Measurements from ENCODE around the gene CD200R1L. TPM values are rescaled to one million over a fixed set of nuclear protein-coding genes. Genes with fewer than 3 reads are reported as not detected.
A peak's percentile ranks its signal among the peaks of the same experiment; 100 is the strongest.

The CD200R1L gene
- total RNA-seq, 4 donors from 2014 or later = not detected

DNA sequence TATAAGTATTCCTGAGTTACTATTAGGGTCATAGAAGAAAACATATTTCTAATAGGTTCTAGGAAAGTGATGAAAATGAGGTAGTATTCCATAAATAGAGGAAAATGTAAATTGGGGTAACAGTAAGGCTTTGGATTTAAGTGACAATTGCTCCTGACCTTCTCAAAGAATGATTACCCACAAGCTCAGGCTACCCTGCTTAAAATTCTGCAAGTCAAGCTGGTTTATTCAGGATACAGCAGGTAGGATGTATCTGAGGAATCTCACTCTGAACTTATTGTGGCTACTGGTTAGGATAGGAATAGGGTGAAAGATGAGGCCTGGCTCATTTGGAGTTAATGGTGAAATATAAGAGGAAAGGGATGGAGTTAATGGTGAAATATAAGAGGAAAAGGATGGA lies 67.7 kb downstream of the CD200R1L start:
- Histone ChIP-seq H3K36me3 (no peaks in the 10 kb centered on the region), H3K27me3 (no peaks in the 10 kb centered on the region), H3K4me3 (no peak overlapping the region), H3K4me1 (peaks cover 0 to 23% (median 4%) of the 10 kb centered on the region in 4 donors), H3K27ac (peak overlapping the region in 2 of 4 donors; percentile 18 to 25), H3K9me3 (no peaks in the 10 kb centered on the region)
- intact Hi-C loops (cut with DNase I; ENCODE audit: low total_unique reads) (no loop called here), in situ Hi-C loops (cut with MboI; ENCODE audit: low pct_ligation_motif_present in 1 of 4, low pct_unique_long_range_greater_than_20kb in 1 of 4, low sequenced_read_pairs in 3 of 4) (no loop called here)
- TF ChIP-seq POLR2A (IDR thresholded peaks at IDR 0.05) (no peak), POLR2AphosphoS5 (IDR thresholded peaks at IDR 0.05) (no peak), EP300 (IDR thresholded peaks at IDR 0.05; ENCODE audit: low read depth) (no peak)
- TF ChIP-seq, protein P1, sequence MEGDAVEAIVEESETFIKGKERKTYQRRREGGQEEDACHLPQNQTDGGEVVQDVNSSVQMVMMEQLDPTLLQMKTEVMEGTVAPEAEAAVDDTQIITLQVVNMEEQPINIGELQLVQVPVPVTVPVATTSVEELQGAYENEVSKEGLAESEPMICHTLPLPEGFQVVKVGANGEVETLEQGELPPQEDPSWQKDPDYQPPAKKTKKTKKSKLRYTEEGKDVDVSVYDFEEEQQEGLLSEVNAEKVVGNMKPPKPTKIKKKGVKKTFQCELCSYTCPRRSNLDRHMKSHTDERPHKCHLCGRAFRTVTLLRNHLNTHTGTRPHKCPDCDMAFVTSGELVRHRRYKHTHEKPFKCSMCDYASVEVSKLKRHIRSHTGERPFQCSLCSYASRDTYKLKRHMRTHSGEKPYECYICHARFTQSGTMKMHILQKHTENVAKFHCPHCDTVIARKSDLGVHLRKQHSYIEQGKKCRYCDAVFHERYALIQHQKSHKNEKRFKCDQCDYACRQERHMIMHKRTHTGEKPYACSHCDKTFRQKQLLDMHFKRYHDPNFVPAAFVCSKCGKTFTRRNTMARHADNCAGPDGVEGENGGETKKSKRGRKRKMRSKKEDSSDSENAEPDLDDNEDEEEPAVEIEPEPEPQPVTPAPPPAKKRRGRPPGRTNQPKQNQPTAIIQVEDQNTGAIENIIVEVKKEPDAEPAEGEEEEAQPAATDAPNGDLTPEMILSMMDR (IDR thresholded peaks at IDR 0.05) = no peak
- no peak for DNase-seq

DNA sequence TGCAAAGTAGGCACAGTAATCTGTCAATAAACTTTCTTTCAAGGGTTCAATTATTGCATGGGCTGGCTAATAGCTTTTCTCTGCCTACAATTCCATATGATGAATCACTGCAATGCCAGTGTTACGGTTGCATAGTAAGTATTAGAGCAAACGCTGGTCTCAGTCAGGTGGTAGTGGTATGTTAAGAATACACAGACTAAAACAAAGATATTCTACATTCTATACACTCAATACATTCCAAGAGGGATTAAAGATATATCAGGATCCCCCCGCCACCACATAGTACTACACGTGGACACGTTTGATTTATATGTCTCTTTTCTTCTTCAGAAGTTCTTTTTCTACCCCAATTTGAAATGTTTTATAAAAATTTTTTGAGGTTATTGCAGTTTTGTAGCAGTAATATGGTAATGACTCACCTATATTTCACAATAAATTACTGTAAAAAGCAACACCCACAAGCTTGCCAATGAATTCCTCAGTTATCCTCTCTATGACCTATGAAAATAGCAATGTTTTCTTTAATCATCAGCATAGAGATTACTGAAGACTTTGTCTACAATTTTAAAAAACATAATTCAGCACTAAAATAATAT lies 68.2 kb downstream of the CD200R1L start:
- intact Hi-C loops (cut with DNase I; ENCODE audit: low total_unique reads) = no loop called here
- in situ Hi-C loops (cut with MboI; ENCODE audit: low pct_ligation_motif_present in 1 of 4, low pct_unique_long_range_greater_than_20kb in 1 of 4, low sequenced_read_pairs in 3 of 4) = no loop called here
- WGBS, 2 donors (ENCODE audit: low coverage in 1 of 2) = 87 to 97% methylated on average over 4 to 5 of the region's 5 CpGs
- Histone ChIP-seq H3K27me3 (no peaks in the 10 kb centered on the region), H3K27ac (peak overlapping the region in 1 of 4 donors; percentile 25), H3K36me3 (no peaks in the 10 kb centered on the region), H3K4me1 (peaks cover 0 to 27% (median 6%) of the 10 kb centered on the region in 4 donors), H3K9me3 (no peaks in the 10 kb centered on the region), H3K4me3 (no peak overlapping the region)
- DNase-seq = no peak
- TF ChIP-seq, protein P1 (IDR thresholded peaks at IDR 0.05) = no peak
- TF ChIP-seq EP300 (IDR thresholded peaks at IDR 0.05; ENCODE audit: low read depth) = no peak
- no peak for TF ChIP-seq POLR2A (IDR thresholded peaks at IDR 0.05)
- TF ChIP-seq POLR2AphosphoS5 (IDR thresholded peaks at IDR 0.05) = no peak

DNA sequence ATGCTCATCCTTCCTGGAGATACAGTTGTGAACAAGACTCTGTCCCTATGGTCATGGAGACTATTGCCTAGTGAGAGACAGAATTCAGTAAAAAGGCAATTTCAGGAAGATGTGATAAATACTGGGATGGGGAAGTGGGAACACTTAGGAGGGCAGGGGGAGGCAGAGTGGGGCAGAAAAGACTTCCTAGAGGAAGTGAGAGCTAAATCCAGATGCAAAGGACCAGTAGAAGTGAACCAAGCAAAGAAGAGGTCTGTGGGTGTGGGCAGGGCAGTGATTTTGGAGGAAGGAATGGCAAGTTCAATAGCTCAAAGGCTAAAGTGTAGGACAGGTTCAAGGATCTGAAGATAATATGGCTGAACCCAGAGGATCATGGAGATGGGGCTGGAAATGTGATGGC lies 68.9 kb downstream of the CD200R1L start:
- in situ Hi-C loops (cut with MboI; ENCODE audit: low pct_ligation_motif_present in 1 of 4, low pct_unique_long_range_greater_than_20kb in 1 of 4, low sequenced_read_pairs in 3 of 4) = no loop called here

DNA sequence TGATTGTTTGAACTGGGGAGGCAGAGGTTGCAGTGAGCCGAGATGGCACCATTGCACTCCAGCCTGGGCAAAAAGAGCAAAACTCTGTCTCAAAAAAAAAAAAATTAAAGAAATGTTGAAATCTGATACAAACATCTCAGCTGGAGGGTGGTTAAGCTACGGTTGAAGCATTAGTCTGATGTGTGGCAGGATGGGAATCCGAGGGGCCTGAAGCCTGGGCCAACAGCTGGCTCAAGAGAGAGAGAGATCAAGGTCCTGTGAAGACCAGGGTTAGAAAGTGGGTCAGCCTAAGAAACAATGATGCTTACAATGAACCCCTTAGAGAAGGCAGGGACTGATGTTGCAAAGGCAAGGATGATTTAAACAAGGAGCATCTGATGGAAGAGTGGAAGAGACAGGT lies 69.8 kb downstream of the CD200R1L start:
- intact Hi-C loops (cut with DNase I; ENCODE audit: low total_unique reads) = no loop called here
- WGBS, 2 donors (ENCODE audit: low coverage in 1 of 2) = 84% methylated on average over 3 of the region's 3 CpGs; no CpG with 5 or more reads in 1 of the 2 donors

More for the DNA sequence above, 68.9 kb downstream of the CD200R1L start:
- no peak overlapping the region for H3K4me3 ChIP-seq
- no peaks in the 10 kb centered on the region for H3K27me3 ChIP-seq
- no peak overlapping the region for H3K27ac ChIP-seq
- intact Hi-C loops (cut with DNase I; ENCODE audit: low total_unique reads) = no loop called here
- H3K9me3 ChIP-seq = no peaks in the 10 kb centered on the region
- H3K4me1 ChIP-seq = peaks cover 0 to 27% (median 6%) of the 10 kb centered on the region in 4 donors
- no peak for DNase-seq
- H3K36me3 ChIP-seq = no peaks in the 10 kb centered on the region
- no peak for TF ChIP-seq EP300 (IDR thresholded peaks at IDR 0.05; ENCODE audit: low read depth)
- TF ChIP-seq, protein P1 (IDR thresholded peaks at IDR 0.05) = no peak
- no peak for TF ChIP-seq POLR2A (IDR thresholded peaks at IDR 0.05)
- no peak for TF ChIP-seq POLR2AphosphoS5 (IDR thresholded peaks at IDR 0.05)

More for the DNA sequence above, 69.8 kb downstream of the CD200R1L start:
- Histone ChIP-seq H3K36me3 (no peaks in the 10 kb centered on the region), H3K9me3 (no peaks in the 10 kb centered on the region), H3K27ac (no peak overlapping the region), H3K4me3 (no peak overlapping the region), H3K4me1 (peaks cover 0 to 27% (median 6%) of the 10 kb centered on the region in 4 donors), H3K27me3 (no peaks in the 10 kb centered on the region)
- TF ChIP-seq POLR2A (IDR thresholded peaks at IDR 0.05) = no peak
- TF ChIP-seq POLR2AphosphoS5 (IDR thresholded peaks at IDR 0.05) = no peak
- no peak for TF ChIP-seq EP300 (IDR thresholded peaks at IDR 0.05; ENCODE audit: low read depth)
- TF ChIP-seq, protein P1 (IDR thresholded peaks at IDR 0.05) = no peak
- no peak for DNase-seq
- in situ Hi-C loops (cut with MboI; ENCODE audit: low pct_ligation_motif_present in 1 of 4, low pct_unique_long_range_greater_than_20kb in 1 of 4, low sequenced_read_pairs in 3 of 4) = no loop called here

Data from transverse colon (tissue), 4 donors.